Naive B cell (primary cell): ENCODE results near the gene AGTR1. TPM values are rescaled to one million over a fixed set of nuclear protein-coding genes. Genes with fewer than 3 reads are reported as not detected.
"Not testable (repeated sequence)": the region's sequence is repeated elsewhere in the genome, so short reads cannot be mapped to it uniquely, and the experiment has no call there.

Experiments used
- ATAC-seq, 2 donors: fragments of 150-1000 bp; cut with Tn5 transposase; 2 replicates each; pipeline ENCODE4 v1.10.0; 2021; ENCODE audit warnings: low read depth in 2 of 2, mild to moderate bottlenecking in 2 of 2, moderate library complexity in 2 of 2
- DNase-seq: peaks from one replicate; pipeline ENCODE4 v3.0.0; 2022
- H3K27ac Mint-ChIP-seq, 6 donors: one replicate each; pipeline ENCODE4 v1.8.0; 2020 to 2022; ENCODE audit warnings: mild to moderate bottlenecking in 6 of 6, mixed read lengths in 6 of 6, moderate library complexity in 5 of 6, inconsistent platforms in 2 of 6
- H3K27me3 Mint-ChIP-seq, 3 donors: one replicate each; pipeline ENCODE4 v1.8.0; 2021 to 2022; ENCODE audit warnings: mixed read lengths in 3 of 3, mild to moderate bottlenecking in 1 of 3
- H3K36me3 Mint-ChIP-seq, 2 donors: one replicate each; pipeline ENCODE4 v1.8.0; 2020 to 2022; ENCODE audit warnings: mixed read lengths in 2 of 2, inconsistent platforms in 1 of 2, mild to moderate bottlenecking in 1 of 2
- H3K4me1 Mint-ChIP-seq, 3 donors: one replicate each; pipeline ENCODE4 v1.8.0; 2020 to 2022; ENCODE audit warnings: mixed read lengths in 3 of 3, inconsistent platforms in 1 of 3, mild to moderate bottlenecking in 1 of 3, moderate library complexity in 1 of 3
- H3K4me3 Mint-ChIP-seq, 8 donors: one replicate each; pipeline ENCODE4 v1.8.0; 2020 to 2022; ENCODE audit warnings: mild to moderate bottlenecking in 8 of 8, mixed read lengths in 8 of 8, moderate library complexity in 8 of 8, inconsistent platforms in 2 of 8
- H3K9me3 Mint-ChIP-seq, 7 donors: one replicate each; pipeline ENCODE4 v1.8.0; 2020 to 2022; ENCODE audit warnings: mixed read lengths in 7 of 7, mild to moderate bottlenecking in 5 of 7, inconsistent platforms in 2 of 7, moderate library complexity in 1 of 7
- polyA plus RNA-seq, 6 donors: library from polyadenylated mRNA; unstranded; fragments of 300-500 nt; fragmentation: Illumina TruSeq; gene quantifications; one replicate each; pipeline ENCODE4 v1.2.3, GENCODE V29; 2021; ENCODE audit warnings: low read depth in 6 of 6

The AGTR1 gene
- polyA plus RNA-seq, 6 donors from 2014 or later, result not detected

DNA sequence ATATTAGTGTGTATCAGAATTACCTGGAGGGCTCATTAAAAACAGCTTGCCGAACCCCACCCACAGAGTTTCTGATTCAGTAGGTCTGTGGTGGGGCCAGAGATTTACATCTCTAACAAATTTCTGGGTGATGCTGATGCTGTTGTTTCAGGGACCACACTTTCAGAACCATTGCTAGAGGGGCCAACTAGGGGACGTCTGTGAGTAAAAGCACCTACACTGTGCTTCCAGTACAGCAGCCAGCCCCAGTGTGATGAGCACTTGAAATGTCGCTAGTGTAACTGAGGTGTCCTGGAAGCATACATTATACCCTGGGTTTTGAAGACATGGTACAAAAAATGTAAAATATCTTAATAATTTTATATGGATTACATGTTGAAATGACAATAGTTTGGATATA lies 33.0 kb downstream of the AGTR1 start:
- Mint-ChIP-seq H3K4me3 (no peak overlapping the region), H3K9me3 (no peaks in the 10 kb centered on the region), H3K4me1 (no peaks in the 10 kb centered on the region), H3K27ac (no peak overlapping the region), H3K36me3 (no peaks in the 10 kb centered on the region), H3K27me3 (peaks cover 0 to 4% (median 0%) of the 10 kb centered on the region in 3 donors)
- ATAC-seq (no peak), DNase-seq (no peak)

DNA sequence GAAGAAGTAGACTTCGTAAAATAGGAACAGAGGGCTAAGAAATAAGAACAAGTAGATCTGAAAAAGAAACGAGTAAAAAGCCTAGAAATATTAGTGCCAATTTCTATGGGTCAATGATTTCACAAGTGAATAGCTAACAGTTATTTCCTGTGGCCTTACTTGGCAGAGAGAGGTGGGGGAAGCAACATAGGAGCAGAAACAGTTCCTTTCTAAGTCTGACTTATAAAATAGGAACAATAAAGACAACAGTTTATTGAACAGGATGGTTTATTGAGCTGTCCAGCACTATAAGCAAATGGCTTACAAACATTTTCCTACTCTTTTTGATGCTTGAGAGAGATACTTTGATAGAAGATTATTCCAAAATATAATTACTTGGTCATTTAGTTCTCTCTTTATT lies 37.9 kb downstream of the AGTR1 start:
- Mint-ChIP-seq H3K9me3 (no peaks in the 10 kb centered on the region), H3K4me3 (no peak overlapping the region), H3K4me1 (no peaks in the 10 kb centered on the region), H3K27ac (no peak overlapping the region), H3K36me3 (no peaks in the 10 kb centered on the region), H3K27me3 (no peaks in the 10 kb centered on the region)
- no peak for DNase-seq
- no peak for ATAC-seq

DNA sequence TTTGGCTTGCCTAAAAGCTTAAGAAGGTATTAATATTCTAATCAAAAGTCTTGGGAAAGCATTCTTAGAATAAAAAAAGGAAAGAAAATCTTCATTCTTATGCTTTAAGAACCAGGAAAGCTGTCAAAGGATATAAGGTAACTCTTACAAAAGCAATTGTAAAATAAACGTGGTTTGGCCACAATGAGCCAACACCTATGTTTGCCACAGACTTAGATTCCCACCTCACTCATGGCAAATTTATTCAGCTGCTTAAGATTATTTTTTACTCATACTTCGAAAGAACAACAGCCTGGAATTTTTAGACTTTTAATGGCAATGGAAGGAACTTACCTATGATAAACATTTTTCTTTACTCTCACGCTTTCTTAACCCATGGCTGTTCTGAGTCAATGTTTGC lies 38.4 kb downstream of the AGTR1 start:
- H3K36me3 Mint-ChIP-seq, result no peaks in the 10 kb centered on the region

GRCh38 chr3:148737104-148737530 lies 39.4 kb downstream of the AGTR1 start:
- no peaks in the 10 kb centered on the region for H3K36me3 Mint-ChIP-seq
- ATAC-seq, result no peak
- H3K27ac Mint-ChIP-seq, result no peak overlapping the region
- no peaks in the 10 kb centered on the region for H3K27me3 Mint-ChIP-seq
- no peak for DNase-seq
- H3K4me3 Mint-ChIP-seq, result no peak overlapping the region
- no peaks in the 10 kb centered on the region for H3K4me1 Mint-ChIP-seq
- H3K9me3 Mint-ChIP-seq, result peaks cover 0 to 4% (median 0%) of the 10 kb centered on the region in 7 donors

More for the DNA sequence above, 38.4 kb downstream of the AGTR1 start:
- Mint-ChIP-seq H3K27ac (no peak overlapping the region), H3K27me3 (no peaks in the 10 kb centered on the region), H3K4me3 (no peak overlapping the region), H3K4me1 (no peaks in the 10 kb centered on the region), H3K9me3 (no peaks in the 10 kb centered on the region)
- ATAC-seq (no peak), DNase-seq (no peak)

GRCh38 chr3:148739720-148740119 lies 42.0 kb downstream of the AGTR1 start:
- no peak for ATAC-seq
- H3K4me1 Mint-ChIP-seq, result no peaks in the 10 kb centered on the region
- H3K4me3 Mint-ChIP-seq, result no peak overlapping the region
- no peak for DNase-seq
- H3K36me3 Mint-ChIP-seq, result no peaks in the 10 kb centered on the region
- H3K9me3 Mint-ChIP-seq, result peaks cover 0 to 4% (median 0%) of the 10 kb centered on the region in 7 donors
- H3K27me3 Mint-ChIP-seq, result no peaks in the 10 kb centered on the region
- no peak overlapping the region for H3K27ac Mint-ChIP-seq

DNA sequence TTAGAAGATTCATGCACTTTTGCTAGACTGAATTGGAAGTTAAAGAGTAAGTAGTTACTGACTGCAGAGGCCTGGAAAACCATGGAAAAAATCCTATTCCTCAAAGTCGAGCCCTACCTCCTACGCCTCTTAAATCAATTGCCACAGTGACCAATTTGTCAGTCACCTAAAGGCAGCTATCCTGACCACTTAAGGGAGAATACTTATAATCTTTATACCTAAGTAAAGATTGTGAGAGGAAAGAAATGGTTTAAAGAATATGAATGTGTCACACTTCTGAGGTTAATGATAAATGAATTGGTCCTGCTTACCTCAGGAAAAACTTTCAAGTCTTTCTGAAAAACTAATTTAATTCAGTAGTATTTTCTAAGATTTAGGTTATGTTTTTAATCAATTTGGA lies 42.6 kb downstream of the AGTR1 start:
- ATAC-seq, result no peak
- Mint-ChIP-seq H3K4me3 (no peak overlapping the region), H3K4me1 (no peaks in the 10 kb centered on the region), H3K9me3 (peaks cover 0 to 4% (median 0%) of the 10 kb centered on the region in 7 donors), H3K27ac (no peak overlapping the region), H3K36me3 (no peaks in the 10 kb centered on the region), H3K27me3 (no peaks in the 10 kb centered on the region)
- no peak for DNase-seq

DNA sequence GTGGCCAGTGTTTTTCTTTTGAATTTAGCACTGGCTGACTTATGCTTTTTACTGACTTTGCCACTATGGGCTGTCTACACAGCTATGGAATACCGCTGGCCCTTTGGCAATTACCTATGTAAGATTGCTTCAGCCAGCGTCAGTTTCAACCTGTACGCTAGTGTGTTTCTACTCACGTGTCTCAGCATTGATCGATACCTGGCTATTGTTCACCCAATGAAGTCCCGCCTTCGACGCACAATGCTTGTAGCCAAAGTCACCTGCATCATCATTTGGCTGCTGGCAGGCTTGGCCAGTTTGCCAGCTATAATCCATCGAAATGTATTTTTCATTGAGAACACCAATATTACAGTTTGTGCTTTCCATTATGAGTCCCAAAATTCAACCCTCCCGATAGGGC lies 43.5 kb downstream of the AGTR1 start:
- H3K9me3 Mint-ChIP-seq, result peaks cover 0 to 4% (median 0%) of the 10 kb centered on the region in 7 donors
- H3K27ac Mint-ChIP-seq, result no peak overlapping the region
- no peak for DNase-seq
- no peak overlapping the region for H3K4me3 Mint-ChIP-seq
- H3K4me1 Mint-ChIP-seq, result no peaks in the 10 kb centered on the region
- no peak for ATAC-seq
- no peaks in the 10 kb centered on the region for H3K27me3 Mint-ChIP-seq
- H3K36me3 Mint-ChIP-seq, result no peaks in the 10 kb centered on the region

DNA sequence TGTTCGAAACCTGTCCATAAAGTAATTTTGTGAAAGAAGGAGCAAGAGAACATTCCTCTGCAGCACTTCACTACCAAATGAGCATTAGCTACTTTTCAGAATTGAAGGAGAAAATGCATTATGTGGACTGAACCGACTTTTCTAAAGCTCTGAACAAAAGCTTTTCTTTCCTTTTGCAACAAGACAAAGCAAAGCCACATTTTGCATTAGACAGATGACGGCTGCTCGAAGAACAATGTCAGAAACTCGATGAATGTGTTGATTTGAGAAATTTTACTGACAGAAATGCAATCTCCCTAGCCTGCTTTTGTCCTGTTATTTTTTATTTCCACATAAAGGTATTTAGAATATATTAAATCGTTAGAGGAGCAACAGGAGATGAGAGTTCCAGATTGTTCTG lies 44.4 kb downstream of the AGTR1 start:
- ATAC-seq (no peak), DNase-seq (no peak)
- peaks cover 0 to under 1% (median 0%) of the 10 kb centered on the region in 3 donors for H3K27me3 Mint-ChIP-seq
- no peak overlapping the region for H3K27ac Mint-ChIP-seq
- peaks cover 0 to 4% (median 0%) of the 10 kb centered on the region in 7 donors for H3K9me3 Mint-ChIP-seq
- H3K36me3 Mint-ChIP-seq, result no peaks in the 10 kb centered on the region
- no peaks in the 10 kb centered on the region for H3K4me1 Mint-ChIP-seq
- H3K4me3 Mint-ChIP-seq, result no peak overlapping the region

DNA sequence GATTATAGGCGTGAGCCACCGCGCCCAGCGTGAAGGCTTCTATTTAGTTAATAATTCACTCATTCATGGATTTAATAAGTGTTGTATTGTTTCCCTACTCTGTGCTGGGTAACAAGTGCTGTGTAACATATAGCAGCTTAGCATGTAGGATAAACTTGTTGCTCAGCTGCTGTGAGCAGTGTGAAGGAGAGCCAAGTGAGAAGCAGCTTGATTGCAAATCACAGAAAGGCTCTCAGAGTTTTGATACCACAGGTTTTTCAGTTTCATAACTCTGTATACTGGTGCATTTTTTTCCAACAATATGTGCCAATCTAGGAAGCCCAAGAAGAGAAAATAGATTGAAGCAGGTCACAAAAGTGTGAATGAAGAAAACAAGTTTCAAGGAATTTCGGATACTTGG lies 48.4 kb downstream of the AGTR1 start:
- peaks cover 0 to 5% (median 0%) of the 10 kb centered on the region in 3 donors for H3K27me3 Mint-ChIP-seq
- H3K36me3 Mint-ChIP-seq, result no peaks in the 10 kb centered on the region
- no peaks in the 10 kb centered on the region for H3K4me1 Mint-ChIP-seq
- ATAC-seq, result no peak
- H3K4me3 Mint-ChIP-seq, result no peak overlapping the region
- no peak overlapping the region for H3K27ac Mint-ChIP-seq
- peaks cover 0 to 4% (median 0%) of the 10 kb centered on the region in 7 donors for H3K9me3 Mint-ChIP-seq
- DNase-seq, result no peak

DNA sequence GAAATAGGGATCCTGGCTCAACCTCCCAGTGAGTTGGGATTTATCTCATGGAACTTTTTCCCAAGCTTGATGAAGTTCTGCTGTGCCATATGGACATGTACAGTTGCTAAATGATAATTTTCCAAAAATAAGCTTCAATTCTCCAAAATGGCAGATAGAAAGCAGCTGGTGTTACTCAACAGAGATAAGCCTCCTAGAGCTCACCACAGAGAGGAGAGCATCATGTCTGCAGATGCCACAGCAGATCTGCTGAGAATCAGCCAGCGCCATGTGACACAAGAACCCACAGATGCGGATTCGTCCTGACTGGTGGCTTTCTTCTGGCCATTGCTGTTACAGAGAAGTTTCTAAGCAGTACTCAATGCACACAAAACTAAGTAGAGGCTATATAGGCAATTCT lies 50.6 kb downstream of the AGTR1 start:
- ATAC-seq (no peak), DNase-seq (no peak)
- Mint-ChIP-seq H3K27ac (no peak overlapping the region), H3K36me3 (no peaks in the 10 kb centered on the region), H3K9me3 (peaks cover 0 to 4% (median 0%) of the 10 kb centered on the region in 7 donors), H3K4me1 (no peaks in the 10 kb centered on the region), H3K27me3 (peaks cover 0 to 5% (median 0%) of the 10 kb centered on the region in 3 donors), H3K4me3 (no peak overlapping the region)

GRCh38 chr3:148750296-148750695 lies 52.6 kb downstream of the AGTR1 start:
- peaks cover 0 to 5% (median 0%) of the 10 kb centered on the region in 3 donors for H3K27me3 Mint-ChIP-seq
- ATAC-seq, result no peak
- no peak overlapping the region for H3K4me3 Mint-ChIP-seq
- no peak for DNase-seq
- H3K4me1 Mint-ChIP-seq, result no peaks in the 10 kb centered on the region
- H3K27ac Mint-ChIP-seq, result peak overlapping the region in 1 of 6 donors; percentile 8
- no peaks in the 10 kb centered on the region for H3K36me3 Mint-ChIP-seq
- peaks cover 0 to 4% (median 0%) of the 10 kb centered on the region in 7 donors for H3K9me3 Mint-ChIP-seq

GRCh38 chr3:148751461-148751860 lies 53.8 kb downstream of the AGTR1 start:
- Mint-ChIP-seq H3K9me3 (peaks cover 0 to 5% (median 0%) of the 10 kb centered on the region in 7 donors), H3K4me3 (no peak overlapping the region), H3K36me3 (no peaks in the 10 kb centered on the region), H3K4me1 (no peaks in the 10 kb centered on the region), H3K27ac (peak overlapping the region in 1 of 6 donors; percentile 83), H3K27me3 (peaks cover 0 to 7% (median 5%) of the 10 kb centered on the region in 3 donors)
- DNase-seq (no peak), ATAC-seq (no peak)

- H3K9me3 Mint-ChIP-seq, H3K4me1 Mint-ChIP-seq, ATAC-seq, H3K27me3 Mint-ChIP-seq, H3K27ac Mint-ChIP-seq, H3K4me3 Mint-ChIP-seq, DNase-seq, H3K36me3 Mint-ChIP-seq: not testable (repeated sequence)
Observed at GRCh38 chr3:148753385-148753784, 55.7 kb downstream of the AGTR1 start.

DNA sequence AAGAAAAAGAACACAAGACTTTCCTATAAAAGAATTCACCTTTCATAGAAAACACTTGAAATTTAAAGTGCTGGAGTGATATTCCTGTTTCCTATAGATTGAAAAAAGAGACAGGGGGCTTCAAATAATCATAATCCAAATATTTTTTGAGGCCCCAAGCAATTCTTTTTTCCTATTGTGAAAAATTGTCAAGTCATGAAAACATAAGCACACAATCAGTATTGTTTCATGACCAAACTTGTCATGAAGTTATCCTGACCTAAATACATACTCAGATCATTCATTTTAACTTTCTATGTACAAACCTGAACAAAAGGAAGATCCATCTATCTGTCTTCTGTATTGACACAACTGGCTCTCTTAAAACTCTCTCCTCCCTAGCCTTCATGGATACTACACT lies 57.9 kb downstream of the AGTR1 start:
- no peak overlapping the region for H3K27ac Mint-ChIP-seq
- H3K27me3 Mint-ChIP-seq, result peaks cover 0 to 5% (median 3%) of the 10 kb centered on the region in 3 donors
- peaks cover 0 to 8% (median 1%) of the 10 kb centered on the region in 7 donors for H3K9me3 Mint-ChIP-seq
- H3K4me3 Mint-ChIP-seq, result peak overlapping the region in 1 of 8 donors; percentile 74
- no peaks in the 10 kb centered on the region for H3K36me3 Mint-ChIP-seq
- no peaks in the 10 kb centered on the region for H3K4me1 Mint-ChIP-seq
- no peak for ATAC-seq
- DNase-seq, result no peak

- H3K27ac Mint-ChIP-seq, result no peak overlapping the region
- H3K9me3 Mint-ChIP-seq, result peaks cover 0 to 8% (median 3%) of the 10 kb centered on the region in 7 donors
- H3K4me3 Mint-ChIP-seq, result no peak overlapping the region
- H3K36me3 Mint-ChIP-seq, result no peaks in the 10 kb centered on the region
- H3K4me1 Mint-ChIP-seq, result no peaks in the 10 kb centered on the region
- DNase-seq (no peak), ATAC-seq (no peak)
- peaks cover 0 to 5% (median 3%) of the 10 kb centered on the region in 3 donors for H3K27me3 Mint-ChIP-seq
Observed at GRCh38 chr3:148756311-148756710, 58.6 kb downstream of the AGTR1 start.
